ENCODE results near the gene IMPA2. TPM values are rescaled to one million over a fixed set of nuclear protein-coding genes. Genes with fewer than 3 reads are reported as not detected.

IMPA2 gene
- total RNA-seq = 100 to 1,000 TPM in 3 of 5 donors, 10 to 100 TPM in 2; 75.2 to 263 (median 138) TPM
- polyA plus RNA-seq = 10 to 100 TPM; 61.0 to 79.9 (median 64.5) TPM
- long read RNA-seq, donor 1, transcript IMPA2-201 (8 exons, 1,534 nt) = minor isoform, 20 of 54 reads
- long read RNA-seq, donor 1, transcript IMPA2-209 (2 exons, 919 nt) = major isoform, 23 of 54 reads
- long read RNA-seq, donor 1, partial matches to known transcripts = 11 of 54 reads
- long read RNA-seq, donor 1, other reads (novel, unspliced or antisense) = 0 of 54 reads
- long read RNA-seq, donor 2, transcript IMPA2-201 (8 exons, 1,534 nt) = major isoform, 19 of 41 reads
- long read RNA-seq, donor 2, transcript IMPA2-209 (2 exons, 919 nt) = minor isoform, 15 of 41 reads
- long read RNA-seq, donor 2, partial matches to known transcripts = 5 of 41 reads
- long read RNA-seq, donor 2, other reads (novel, unspliced or antisense) = 0 of 41 reads
- long read RNA-seq, donor 3, transcript IMPA2-201 (8 exons, 1,534 nt) = major isoform, 27 of 47 reads
- long read RNA-seq, donor 3, transcript IMPA2-209 (2 exons, 919 nt) = minor isoform, 20 of 47 reads
- long read RNA-seq, donor 3, partial matches to known transcripts = 0 of 47 reads
- long read RNA-seq, donor 3, other reads (novel, unspliced or antisense) = 0 of 47 reads
- long read RNA-seq, donor 4, partial matches to known transcripts = 0 of 3 reads
- long read RNA-seq, donor 4, other reads (novel, unspliced or antisense) = 0 of 3 reads
- long read RNA-seq, donor 5, transcript IMPA2-209 (2 exons, 919 nt) = minor isoform, 11 of 50 reads
- long read RNA-seq, donor 5, transcript IMPA2-201 (8 exons, 1,534 nt) = major isoform, 31 of 50 reads
- long read RNA-seq, donor 5, partial matches to known transcripts = 7 of 50 reads
- long read RNA-seq, donor 5, other reads (novel, unspliced or antisense) = 0 of 50 reads
- long read RNA-seq, donor 6, transcript IMPA2-201 (8 exons, 1,534 nt) = major isoform, 88 of 162 reads
- long read RNA-seq, donor 6, transcript IMPA2-209 (2 exons, 919 nt) = minor isoform, 65 of 162 reads
- long read RNA-seq, donor 6, partial matches to known transcripts = 6 of 162 reads
- long read RNA-seq, donor 6, other reads (novel, unspliced or antisense) = 0 of 162 reads
- long read RNA-seq, donor 7, transcript IMPA2-209 (2 exons, 919 nt) = minor isoform, 19 of 65 reads
- long read RNA-seq, donor 7, transcript IMPA2-201 (8 exons, 1,534 nt) = major isoform, 35 of 65 reads
- long read RNA-seq, donor 7, partial matches to known transcripts = 11 of 65 reads
- long read RNA-seq, donor 7, other reads (novel, unspliced or antisense) = 0 of 65 reads
- long read RNA-seq, donor 8, transcript IMPA2-209 (2 exons, 919 nt) = minor isoform, 27 of 85 reads
- long read RNA-seq, donor 8, transcript IMPA2-201 (8 exons, 1,534 nt) = major isoform, 38 of 85 reads
- long read RNA-seq, donor 8, partial matches to known transcripts = 17 of 85 reads
- long read RNA-seq, donor 8, other reads (novel, unspliced or antisense) = 0 of 85 reads
- long read RNA-seq, donor 9, transcript IMPA2-209 (2 exons, 919 nt) = minor isoform, 8 of 36 reads
- long read RNA-seq, donor 9, transcript IMPA2-201 (8 exons, 1,534 nt) = major isoform, 26 of 36 reads
- long read RNA-seq, donor 9, partial matches to known transcripts = 0 of 36 reads
- long read RNA-seq, donor 9, other reads (novel, unspliced or antisense) = 0 of 36 reads
- long read RNA-seq, donor 10, transcript IMPA2-209 (2 exons, 919 nt) = minor isoform, 6 of 15 reads
- long read RNA-seq, donor 10, transcript IMPA2-201 (8 exons, 1,534 nt) = major isoform, 9 of 15 reads
- long read RNA-seq, donor 10, partial matches to known transcripts = 0 of 15 reads
- long read RNA-seq, donor 10, other reads (novel, unspliced or antisense) = 0 of 15 reads

DNA sequence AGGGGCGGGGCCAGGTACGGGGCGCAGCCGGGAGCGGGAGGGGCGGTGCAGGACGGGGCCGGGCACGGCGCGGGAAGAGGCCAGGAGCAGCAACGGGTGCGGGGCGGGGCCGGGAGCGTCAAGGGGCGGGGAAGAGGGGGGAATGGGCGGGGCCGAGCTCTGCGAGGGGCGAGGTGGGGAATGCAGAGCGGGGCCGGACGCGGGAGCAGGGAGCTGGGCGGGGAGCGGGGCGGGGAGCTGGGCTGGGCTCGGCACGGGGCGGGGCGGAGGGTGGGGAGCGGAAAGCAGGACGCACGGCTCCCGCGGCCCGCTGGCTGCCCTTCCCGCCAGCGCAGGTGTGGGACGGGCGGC is at the start of gene IMPA2:
TSS of gene IMPA2 (plus strand) at position 316 of the 351 bp plus-strand sequence. CDS start 163 bp downstream, outside the sequence.
- H3K27me3 ChIP-seq = no peaks in the 10 kb centered on the region
- peak within 1 kb of the TSS; percentile 91 to 99 (median 96) for H3K27ac ChIP-seq
- H3K4me1 ChIP-seq = peaks cover 12 to 46% (median 42%) of the 10 kb centered on the region in 4 donors
- no peaks in the 10 kb centered on the region for H3K9me3 ChIP-seq
- DNase-seq = peak in 1 of 2 donors; percentile 99
- H3K36me3 ChIP-seq = no peaks in the 10 kb centered on the region
- peak within 1 kb of the TSS; percentile 77 to 91 (median 84) for H3K4me3 ChIP-seq
- intact Hi-C loops (cut with DNase I; ENCODE audit: low total_unique reads) = no loop called here
- 0 to 3% (median 1%) methylated on average over 14 to 42 of the region's 42 CpGs for WGBS, 5 donors
- TF ChIP-seq POLR2A (IDR thresholded peaks at IDR 0.05) (no peak), POLR2AphosphoS5 (IDR thresholded peaks at IDR 0.05) (peak in 2 of 3 donors; percentile 79 to 96)

DNA sequence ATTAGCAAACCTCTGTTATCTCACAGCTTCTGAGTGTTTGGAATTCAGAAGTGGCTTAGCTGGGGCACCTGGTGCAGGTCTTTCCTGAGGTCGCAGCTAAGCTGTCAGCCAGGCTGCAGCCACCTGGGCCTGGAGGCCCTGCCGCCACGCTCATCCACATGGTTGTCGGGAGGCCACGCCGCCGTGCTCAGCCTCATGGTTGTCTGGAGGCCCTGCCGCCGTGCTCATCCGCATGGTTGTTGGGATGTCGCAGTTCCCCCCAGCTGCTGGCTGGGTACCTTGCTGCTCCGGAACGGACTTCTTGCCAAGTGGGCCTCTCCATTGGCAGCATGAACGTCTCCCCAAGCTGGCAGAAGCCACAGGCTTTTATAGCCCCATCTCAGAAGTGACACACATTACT is 48.9 kb upstream of the IMPA2 start:
- Histone ChIP-seq H3K27me3 (no peaks in the 10 kb centered on the region), H3K36me3 (no peaks in the 10 kb centered on the region), H3K27ac (no peak overlapping the region), H3K4me1 (no peaks in the 10 kb centered on the region), H3K9me3 (no peaks in the 10 kb centered on the region), H3K4me3 (no peak overlapping the region)
- intact Hi-C loops (cut with DNase I; ENCODE audit: low total_unique reads) = loop anchor here (10.0 kb wide), 1 partner anchor 102 kb away; no protein-coding TSS in a partner anchor
- no peak for TF ChIP-seq POLR2A (IDR thresholded peaks at IDR 0.05)
- no peak for TF ChIP-seq POLR2AphosphoS5 (IDR thresholded peaks at IDR 0.05)
- TF ChIP-seq EP300 (IDR thresholded peaks at IDR 0.05) = no peak
- TF ChIP-seq, protein P1, sequence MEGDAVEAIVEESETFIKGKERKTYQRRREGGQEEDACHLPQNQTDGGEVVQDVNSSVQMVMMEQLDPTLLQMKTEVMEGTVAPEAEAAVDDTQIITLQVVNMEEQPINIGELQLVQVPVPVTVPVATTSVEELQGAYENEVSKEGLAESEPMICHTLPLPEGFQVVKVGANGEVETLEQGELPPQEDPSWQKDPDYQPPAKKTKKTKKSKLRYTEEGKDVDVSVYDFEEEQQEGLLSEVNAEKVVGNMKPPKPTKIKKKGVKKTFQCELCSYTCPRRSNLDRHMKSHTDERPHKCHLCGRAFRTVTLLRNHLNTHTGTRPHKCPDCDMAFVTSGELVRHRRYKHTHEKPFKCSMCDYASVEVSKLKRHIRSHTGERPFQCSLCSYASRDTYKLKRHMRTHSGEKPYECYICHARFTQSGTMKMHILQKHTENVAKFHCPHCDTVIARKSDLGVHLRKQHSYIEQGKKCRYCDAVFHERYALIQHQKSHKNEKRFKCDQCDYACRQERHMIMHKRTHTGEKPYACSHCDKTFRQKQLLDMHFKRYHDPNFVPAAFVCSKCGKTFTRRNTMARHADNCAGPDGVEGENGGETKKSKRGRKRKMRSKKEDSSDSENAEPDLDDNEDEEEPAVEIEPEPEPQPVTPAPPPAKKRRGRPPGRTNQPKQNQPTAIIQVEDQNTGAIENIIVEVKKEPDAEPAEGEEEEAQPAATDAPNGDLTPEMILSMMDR (IDR thresholded peaks at IDR 0.05) = no peak
- DNase-seq = no peak
- WGBS, 5 donors = 88 to 94% (median 91%) methylated on average over 10 to 14 of the region's 14 CpGs

DNA sequence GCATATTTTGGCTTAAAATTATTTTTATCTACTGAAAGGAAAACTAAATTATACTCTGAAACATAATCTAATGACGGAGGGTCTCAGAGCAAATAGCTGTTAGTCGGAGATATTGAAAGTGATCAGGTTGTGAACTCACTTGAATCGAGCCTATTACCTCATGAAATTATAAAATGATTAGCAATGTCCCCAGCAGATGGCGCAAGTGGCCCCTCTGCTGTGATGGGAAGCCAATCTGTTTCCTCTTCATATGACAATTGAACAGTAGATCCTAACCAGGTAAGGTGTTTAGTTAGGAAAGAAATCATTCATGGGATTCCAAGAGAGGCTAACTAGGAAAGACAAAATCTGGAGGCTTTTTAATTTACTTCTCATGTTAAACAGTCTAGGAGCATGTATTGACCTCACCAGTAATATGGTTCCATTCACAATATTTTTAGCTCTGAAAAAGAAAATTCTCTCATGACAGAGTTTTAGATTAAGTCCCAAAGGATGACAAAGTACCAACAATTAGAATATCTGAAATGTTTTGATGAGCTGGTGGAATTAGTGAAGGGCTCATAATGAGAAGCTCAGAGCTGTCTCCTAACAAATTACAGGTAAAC is 43.3 kb upstream of the IMPA2 start:
- 2 to 3% (median 3%) methylated on average over 4 of the region's 4 CpGs for WGBS, 5 donors
- TF ChIP-seq EP300 (IDR thresholded peaks at IDR 0.05) (no peak), POLR2AphosphoS5 (IDR thresholded peaks at IDR 0.05) (peak in 2 of 3 donors; percentile 45 to 71), POLR2A (IDR thresholded peaks at IDR 0.05) (no peak)
- TF ChIP-seq, protein P1 (IDR thresholded peaks at IDR 0.05) = peak in 5 of 7 experiments; percentile 44 to 88 (median 76)
- Histone ChIP-seq H3K4me3 (no peak overlapping the region), H3K27me3 (no peaks in the 10 kb centered on the region), H3K4me1 (no peaks in the 10 kb centered on the region), H3K9me3 (no peaks in the 10 kb centered on the region), H3K27ac (no peak overlapping the region), H3K36me3 (no peaks in the 10 kb centered on the region)
- intact Hi-C loops (cut with DNase I; ENCODE audit: low total_unique reads) = loop anchor here (5.0 to 10.0 kb wide), 2 partner anchors 54 to 97 kb away; no protein-coding TSS in a partner anchor
- peak; percentile 87 to 90 for DNase-seq
